ENCODE results near the gene SYCP2.

SYCP2 gene

GRCh38 chr20:59955131-59955796, 21.8 kb upstream of the SYCP2 start:
- no peak for TF ChIP-seq CTCF (IDR thresholded peaks at IDR 0.05; ENCODE audit: low read depth, low read length, missing control alignments)
- no peak overlapping the region for H3K4me3 ChIP-seq (replicated peaks; ENCODE audit: low read depth, low read length)
- no peak for DNase-seq (ENCODE audit: extremely low read depth, low read depth)

DNA sequence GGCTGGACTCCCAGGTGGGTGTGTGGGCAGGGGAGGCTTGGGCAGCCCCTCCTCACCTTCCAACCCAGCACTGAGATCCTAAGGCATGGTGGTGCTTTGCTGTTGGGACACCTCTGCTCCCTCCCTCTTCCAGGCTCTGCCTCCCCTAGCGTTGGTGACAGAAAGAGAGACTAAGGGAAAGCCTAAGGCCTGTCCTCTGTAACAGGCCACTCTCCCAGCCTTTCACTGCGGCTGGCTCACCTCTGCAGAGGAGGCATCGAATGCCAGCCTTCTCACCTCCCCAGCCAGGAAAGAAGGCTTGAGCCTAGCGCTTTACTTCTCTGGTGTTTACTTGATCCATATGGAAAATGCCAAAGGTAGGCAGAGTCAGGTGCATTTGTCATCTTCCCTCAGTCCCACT, 21.3 kb upstream of the SYCP2 start:
- no peak for DNase-seq (ENCODE audit: extremely low read depth, low read depth)

GRCh38 chr20:59949911-59950310, 16.5 kb upstream of the SYCP2 start:
- no peak for DNase-seq (ENCODE audit: extremely low read depth, low read depth)
- H3K4me3 ChIP-seq (replicated peaks; ENCODE audit: low read depth, low read length), result no peak overlapping the region
- no peak for TF ChIP-seq CTCF (IDR thresholded peaks at IDR 0.05; ENCODE audit: low read depth, low read length, missing control alignments)

More for the DNA sequence above, 21.3 kb upstream of the SYCP2 start:
- TF ChIP-seq CTCF (IDR thresholded peaks at IDR 0.05; ENCODE audit: low read depth, low read length, missing control alignments), result no peak
- no peak overlapping the region for H3K4me3 ChIP-seq (replicated peaks; ENCODE audit: low read depth, low read length)

DNA sequence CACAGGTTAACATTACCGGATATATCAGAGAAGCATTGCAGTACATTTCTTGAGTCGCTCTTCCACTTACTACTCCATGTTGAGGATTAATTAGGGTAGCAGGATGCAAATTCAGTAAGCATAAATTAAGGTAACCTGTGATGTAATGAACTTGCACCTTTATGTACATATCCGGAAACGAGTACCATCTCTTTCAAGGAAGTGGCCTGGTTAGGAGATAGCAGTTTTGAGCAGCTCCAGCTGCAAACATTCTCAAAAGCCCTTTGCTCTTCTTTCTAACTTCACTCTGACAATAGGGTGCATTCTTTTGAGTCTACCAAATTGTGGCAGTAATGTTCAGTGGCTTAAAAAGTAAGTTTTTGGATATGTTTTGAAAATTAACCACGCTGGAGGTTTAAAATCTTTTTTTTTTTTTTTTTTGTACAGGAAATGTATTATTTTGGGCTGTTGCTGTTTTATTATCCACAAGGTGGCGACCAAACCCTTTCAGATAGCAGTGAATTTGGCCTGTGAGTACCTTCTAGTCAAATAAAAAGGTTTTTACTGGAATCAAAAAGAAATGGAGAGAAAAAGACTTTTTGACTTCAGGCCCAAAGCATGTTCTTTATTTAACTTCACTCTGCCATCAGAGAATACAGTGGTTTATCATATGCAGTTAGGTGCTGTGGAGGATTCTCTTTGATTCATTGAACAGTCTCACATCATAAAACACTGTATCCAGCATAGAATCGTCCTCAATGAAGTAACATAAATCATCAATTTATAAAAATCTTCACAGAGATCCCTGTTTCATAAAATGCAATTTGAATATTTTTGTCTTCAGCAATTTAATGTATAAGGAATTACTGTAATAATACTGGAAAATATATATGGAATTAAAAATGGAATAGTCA, 15.6 kb upstream of the SYCP2 start:
- peak; percentile 29 for DNase-seq (ENCODE audit: extremely low read depth, low read depth)
- TF ChIP-seq CTCF (IDR thresholded peaks at IDR 0.05; ENCODE audit: low read depth, low read length, missing control alignments), result peak; percentile 48
- H3K4me3 ChIP-seq (replicated peaks; ENCODE audit: low read depth, low read length), result no peak overlapping the region

GRCh38 chr20:59948212-59948611, 14.8 kb upstream of the SYCP2 start:
- no peak for TF ChIP-seq CTCF (IDR thresholded peaks at IDR 0.05; ENCODE audit: low read depth, low read length, missing control alignments)
- no peak for DNase-seq (ENCODE audit: extremely low read depth, low read depth)
- no peak overlapping the region for H3K4me3 ChIP-seq (replicated peaks; ENCODE audit: low read depth, low read length)

- TF ChIP-seq CTCF (IDR thresholded peaks at IDR 0.05; ENCODE audit: low read depth, low read length, missing control alignments), result no peak
- DNase-seq (ENCODE audit: extremely low read depth, low read depth), result no peak
- no peak overlapping the region for H3K4me3 ChIP-seq (replicated peaks; ENCODE audit: low read depth, low read length)
Measured at GRCh38 chr20:59947376-59947775, 13.9 kb upstream of the SYCP2 start.

Data from HFF-Myc (cell line).